HG02588 (cell line): ENCODE measurements around the gene WWC2.
"Not testable (repeated sequence)": the region's sequence is repeated elsewhere in the genome, so short reads cannot be mapped to it uniquely, and the experiment has no call there.

Experiments
- ATAC-seq: cut with Tn5 transposase; IDR thresholded peaks from one replicate; pipeline ENCODE4 v1.9.1; 2021; ENCODE audit warnings: mild to moderate bottlenecking, moderate library complexity; ENCODE audit not compliant: unreplicated experiment

The WWC2 gene

GRCh38 chr4:183193730-183194338 is 94.8 kb downstream of the WWC2 start:
- not testable (repeated sequence) for ATAC-seq

- no peak for ATAC-seq
Measured at GRCh38 chr4:183195534-183195933, 96.5 kb downstream of the WWC2 start.

GRCh38 chr4:183197140-183197539 is 98.1 kb downstream of the WWC2 start:
- ATAC-seq = no peak

- ATAC-seq = no peak
Measured at GRCh38 chr4:183200453-183200852, 101.4 kb downstream of the WWC2 start.

- ATAC-seq = no peak
Measured at GRCh38 chr4:183201331-183201730, 102.3 kb downstream of the WWC2 start.

GRCh38 chr4:183202523-183202922 is 103.5 kb downstream of the WWC2 start:
- ATAC-seq = no peak

GRCh38 chr4:183204793-183205192 is 105.7 kb downstream of the WWC2 start:
- no peak for ATAC-seq

GRCh38 chr4:183205193-183205592 is 106.1 kb downstream of the WWC2 start:
- ATAC-seq = no peak

- no peak for ATAC-seq
Measured at GRCh38 chr4:183205709-183206108, 106.7 kb downstream of the WWC2 start.

GRCh38 chr4:183211533-183211932 is 112.5 kb downstream of the WWC2 start:
- no peak for ATAC-seq

GRCh38 chr4:183213996-183214395 is 114.9 kb downstream of the WWC2 start:
- no peak for ATAC-seq

- ATAC-seq = no peak
Measured at GRCh38 chr4:183214912-183215488, 115.9 kb downstream of the WWC2 start.

- no peak for ATAC-seq
Measured at GRCh38 chr4:183220236-183220635, 121.2 kb downstream of the WWC2 start.

- no peak for ATAC-seq
Measured at GRCh38 chr4:183223053-183223452, 124.0 kb downstream of the WWC2 start.

GRCh38 chr4:183229397-183229796 is 130.3 kb downstream of the WWC2 start:
- no peak for ATAC-seq

GRCh38 chr4:183240581-183241321 is 141.7 kb downstream of the WWC2 start:
- ATAC-seq = no peak

GRCh38 chr4:183241322-183241640 is 142.2 kb downstream of the WWC2 start:
- ATAC-seq = no peak

GRCh38 chr4:183241721-183242151 is 142.7 kb downstream of the WWC2 start:
- ATAC-seq = no peak

GRCh38 chr4:183242291-183242690 is 143.2 kb downstream of the WWC2 start:
- no peak for ATAC-seq

GRCh38 chr4:183244019-183244418 is 145.0 kb downstream of the WWC2 start:
- no peak for ATAC-seq

- ATAC-seq = no peak
Measured at GRCh38 chr4:183244506-183244905, 145.4 kb downstream of the WWC2 start.

- ATAC-seq = no peak
Measured at GRCh38 chr4:183248201-183248600, 149.1 kb downstream of the WWC2 start.
